Middle frontal gyrus (tissue), 1 donor: ENCODE data around the gene FMO5.

ENCODE experiments used
- DNase-seq: peaks from one replicate; pipeline ENCODE4 v3.0.0-alpha.2; 2015; ENCODE audit warnings: low spot score; ENCODE audit errors: extremely low spot score

FMO5 gene

GRCh38 chr1:147156642-147157041, 68.5 kb downstream of the FMO5 start:
- DNase-seq = no peak

GRCh38 chr1:147152772-147153171, 72.4 kb downstream of the FMO5 start:
- DNase-seq = no peak

- DNase-seq = no peak
Observed at GRCh38 chr1:147151244-147151643, 73.9 kb downstream of the FMO5 start.

GRCh38 chr1:147142886-147143285, 82.3 kb downstream of the FMO5 start:
- DNase-seq = no peak
